HG02943 (cell line): ENCODE measurements around the gene NUP62.
A peak's percentile ranks its signal among the peaks of the same experiment; 100 is the strongest.

Experiments used
- ATAC-seq: cut with Tn5 transposase; IDR thresholded peaks from one replicate; pipeline ENCODE4 v1.9.1; 2021; ENCODE audit warnings: mild to moderate bottlenecking, low read depth, moderate library complexity; ENCODE audit not compliant: unreplicated experiment

Gene NUP62

GRCh38 chr19:49887037-49887664, 42.2 kb downstream of the NUP62 start:
- no peak for ATAC-seq

- no peak for ATAC-seq
Observed at GRCh38 chr19:49884760-49885159, 44.5 kb downstream of the NUP62 start.

- ATAC-seq: no peak
Observed at GRCh38 chr19:49884109-49884508, 45.2 kb downstream of the NUP62 start.

GRCh38 chr19:49883094-49883493, 46.2 kb downstream of the NUP62 start:
- no peak for ATAC-seq

GRCh38 chr19:49882643-49883042, 46.7 kb downstream of the NUP62 start:
- ATAC-seq: no peak

GRCh38 chr19:49881672-49882394, 47.5 kb downstream of the NUP62 start:
- no peak for ATAC-seq

GRCh38 chr19:49881186-49881585, 48.1 kb downstream of the NUP62 start:
- ATAC-seq: no peak

GRCh38 chr19:49880162-49880869, 49.0 kb downstream of the NUP62 start:
- ATAC-seq: no peak

- ATAC-seq: no peak
Observed at GRCh38 chr19:49879243-49879963, 49.9 kb downstream of the NUP62 start.

GRCh38 chr19:49878744-49879070, 50.6 kb downstream of the NUP62 start:
- no peak for ATAC-seq

- peak; percentile 45 for ATAC-seq
Observed at GRCh38 chr19:49877879-49878743, 51.2 kb downstream of the NUP62 start.

GRCh38 chr19:49877020-49877878, 52.1 kb downstream of the NUP62 start, which contains the start of the genes AKT1S1 and TBC1D17:
TSS of gene AKT1S1 (minus strand) at chr19:49877355. CDS start at chr19:49873295, 4,060 bp downstream.
TSS of gene TBC1D17 (plus strand) at chr19:49877702. CDS start at chr19:49877724, 22 bp downstream.
- ATAC-seq: peak; percentile 56

- ATAC-seq: peak; percentile 45
Observed at GRCh38 chr19:49876422-49877019, 52.8 kb downstream of the NUP62 start.

- no peak for ATAC-seq
Observed at GRCh38 chr19:49875857-49876421, 53.4 kb downstream of the NUP62 start.

- no peak for ATAC-seq
Observed at GRCh38 chr19:49875177-49875576, 54.1 kb downstream of the NUP62 start.

GRCh38 chr19:49874503-49875157, 54.7 kb downstream of the NUP62 start:
- no peak for ATAC-seq

- no peak for ATAC-seq
Observed at GRCh38 chr19:49873834-49874233, 55.5 kb downstream of the NUP62 start.

- no peak for ATAC-seq
Observed at GRCh38 chr19:49873129-49873521, 56.2 kb downstream of the NUP62 start.
